ENCODE measurements around the gene TM4SF1.

- TF ChIP-seq POLR2A (IDR thresholded peaks at IDR 0.05; ENCODE audit: low read depth, low read length) (no peak), POLR2AphosphoS5 (IDR thresholded peaks at IDR 0.05; ENCODE audit: low read depth, low read length) (no peak)
Observed at GRCh38 chr3:149342413-149343380, 34.8 kb downstream of the TM4SF1 start.

Data from GM12892 (cell line).